Fibroblast of lung (primary cell): ENCODE measurements around the gene OR2AJ1.

ENCODE experiments used
- CTCF ChIP-seq, 2 donors: IDR thresholded peaks in 1 of 2; conservative IDR thresholded peaks in 1 of 2; 1 replicate in 1 of 2; 2 replicates in 1 of 2; pipeline ENCODE4 v1.5.1; 2011 to 2012; ENCODE audit warnings: low read length in 2 of 2, control low read depth in 1 of 2, inconsistent platforms in 1 of 2, low read depth in 1 of 2, mild to moderate bottlenecking in 1 of 2
- EZH2 ChIP-seq: IDR thresholded peaks from 2 replicates; pipeline ENCODE4 v1.5.1; 2012; ENCODE audit warnings: low read length, control low read depth, mild to moderate bottlenecking; ENCODE audit errors: missing control alignments

GRCh38 chr1:247953408-247953807 lies 28.7 kb downstream of the OR2AJ1 start:
- TF ChIP-seq CTCF (conservative IDR thresholded peaks at IDR 0.05 in 1 of 2, IDR thresholded peaks at IDR 0.05 in 1 of 2; ENCODE audit: low read depth in 1 of 2, low read length in 2 of 2), result no peak
- no peak for TF ChIP-seq EZH2
